HEK293T (cell line): ENCODE data around the gene PNISR.

Experiments
- ARNT ChIP-seq: fragments of 450-650 bp; IDR thresholded peaks from 2 replicates; pipeline ENCODE4 v1.6.1; 2017; ENCODE audit warnings: mild to moderate bottlenecking
- BHLHE40 ChIP-seq: fragments of 450-650 bp; IDR thresholded peaks from 2 replicates; pipeline ENCODE4 v1.6.1; 2016; ENCODE audit warnings: mild to moderate bottlenecking, moderate library complexity, borderline replicate concordance
- ELF4 ChIP-seq: fragments of 450-650 bp; IDR thresholded peaks from 2 replicates; pipeline ENCODE4 v1.6.1; 2017; ENCODE audit warnings: antibody characterized with exemption
- FOXA1 ChIP-seq: fragments of 450-650 bp; IDR thresholded peaks from 2 replicates; pipeline ENCODE4 v1.6.1; 2016; ENCODE audit warnings: mild to moderate bottlenecking
- FOXK2 ChIP-seq: fragments of 450-650 bp; IDR thresholded peaks from 2 replicates; pipeline ENCODE4 v1.6.1; 2016; ENCODE audit warnings: mild to moderate bottlenecking
- FOXM1 ChIP-seq: fragments of 450-650 bp; IDR thresholded peaks from 2 replicates; pipeline ENCODE4 v1.6.1; 2017; ENCODE audit warnings: mild to moderate bottlenecking, borderline replicate concordance
- HDGF ChIP-seq: fragments of 450-650 bp; IDR thresholded peaks from 2 replicates; pipeline ENCODE4 v1.6.1; 2017; ENCODE audit warnings: antibody characterized with exemption, borderline replicate concordance
- NFRKB ChIP-seq: fragments of 450-650 bp; IDR thresholded peaks from 2 replicates; pipeline ENCODE4 v1.6.1; 2016; ENCODE audit warnings: mild to moderate bottlenecking, moderate library complexity
- SP1 ChIP-seq: fragments of 450-650 bp; IDR thresholded peaks from 2 replicates; pipeline ENCODE4 v1.6.1; 2017
- SUZ12 ChIP-seq: fragments of 450-650 bp; IDR thresholded peaks from 2 replicates; pipeline ENCODE4 v1.6.1; 2016; ENCODE audit warnings: mild to moderate bottlenecking
- TARDBP ChIP-seq: fragments of 450-650 bp; IDR thresholded peaks from 2 replicates; pipeline ENCODE4 v1.6.1; 2016
- ZNF384 ChIP-seq: fragments of 450-650 bp; IDR thresholded peaks from 2 replicates; pipeline ENCODE4 v1.6.1; 2016

GRCh38 chr6:99356641-99357040 lies 68.5 kb downstream of the PNISR start:
- TF ChIP-seq SP1 (no peak), HDGF (no peak), SUZ12 (no peak), BHLHE40 (no peak), NFRKB (no peak), FOXM1 (no peak), ELF4 (no peak), FOXA1 (no peak), ARNT (no peak), TARDBP (no peak), FOXK2 (no peak), ZNF384 (no peak)
